ENCODE results near the gene DRP2.
"Not testable (repeated sequence)": the region's sequence is repeated elsewhere in the genome, so short reads cannot be mapped to it uniquely, and the experiment has no call there.

DNA sequence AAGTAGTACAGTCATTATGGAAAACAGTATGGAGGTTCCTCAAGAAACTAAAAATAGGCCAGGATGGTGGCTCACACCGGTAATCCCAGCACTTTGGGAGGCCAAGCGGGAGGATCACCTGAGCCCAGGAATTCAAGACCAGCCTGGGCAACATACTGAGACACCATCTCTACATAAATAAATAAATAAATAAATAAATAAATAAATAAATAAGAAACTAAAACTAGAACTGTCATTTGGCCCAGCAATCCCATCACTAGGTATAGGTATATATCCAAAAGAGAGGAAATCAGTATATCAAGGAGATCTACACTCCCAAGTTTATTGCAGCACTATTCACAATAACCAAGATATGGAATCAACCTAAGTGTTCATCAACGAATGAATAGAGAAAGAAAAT, 76.0 kb downstream of the DRP2 start:
- TF ChIP-seq, protein P1, sequence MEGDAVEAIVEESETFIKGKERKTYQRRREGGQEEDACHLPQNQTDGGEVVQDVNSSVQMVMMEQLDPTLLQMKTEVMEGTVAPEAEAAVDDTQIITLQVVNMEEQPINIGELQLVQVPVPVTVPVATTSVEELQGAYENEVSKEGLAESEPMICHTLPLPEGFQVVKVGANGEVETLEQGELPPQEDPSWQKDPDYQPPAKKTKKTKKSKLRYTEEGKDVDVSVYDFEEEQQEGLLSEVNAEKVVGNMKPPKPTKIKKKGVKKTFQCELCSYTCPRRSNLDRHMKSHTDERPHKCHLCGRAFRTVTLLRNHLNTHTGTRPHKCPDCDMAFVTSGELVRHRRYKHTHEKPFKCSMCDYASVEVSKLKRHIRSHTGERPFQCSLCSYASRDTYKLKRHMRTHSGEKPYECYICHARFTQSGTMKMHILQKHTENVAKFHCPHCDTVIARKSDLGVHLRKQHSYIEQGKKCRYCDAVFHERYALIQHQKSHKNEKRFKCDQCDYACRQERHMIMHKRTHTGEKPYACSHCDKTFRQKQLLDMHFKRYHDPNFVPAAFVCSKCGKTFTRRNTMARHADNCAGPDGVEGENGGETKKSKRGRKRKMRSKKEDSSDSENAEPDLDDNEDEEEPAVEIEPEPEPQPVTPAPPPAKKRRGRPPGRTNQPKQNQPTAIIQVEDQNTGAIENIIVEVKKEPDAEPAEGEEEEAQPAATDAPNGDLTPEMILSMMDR (IDR thresholded peaks at IDR 0.05; ENCODE audit: low read depth, low read length): not testable (repeated sequence)
- TF ChIP-seq EZH2phosphoT487 (IDR thresholded peaks at IDR 0.05; ENCODE audit: low read depth): not testable (repeated sequence)
